ENCODE measurements around the gene STAB2. TPM values are rescaled to one million over a fixed set of nuclear protein-coding genes. Genes with fewer than 3 reads are reported as not detected.

The STAB2 gene
- total and polyA plus RNA-seq, 3 donors from 2014 or later: 1.7 to 15.8 (median 2.7) TPM

- intact Hi-C loops (cut with DNase I; ENCODE audit: low total_unique reads): no loop called here
These were observed 78.9 kb downstream of the STAB2 start for GRCh38 chr12:103665971-103666370.

GRCh38 chr12:103667125-103667524, 80.1 kb downstream of the STAB2 start:
- no peaks in the 10 kb centered on the region for H3K36me3 ChIP-seq (ENCODE audit: low read depth, missing control alignments)
- no peak overlapping the region for H3K27ac ChIP-seq
- H3K9me3 ChIP-seq: no peaks in the 10 kb centered on the region
- no peaks in the 10 kb centered on the region for H3K27me3 ChIP-seq
- no peaks in the 10 kb centered on the region for H3K4me1 ChIP-seq
- 33 to 48% methylated on average over 2 of the region's 2 CpGs for WGBS, 2 donors
- intact Hi-C loops (cut with DNase I; ENCODE audit: low total_unique reads): no loop called here
- no peak for DNase-seq
- TF ChIP-seq CTCF (IDR thresholded peaks at IDR 0.05) (no peak), POLR2A (IDR thresholded peaks at IDR 0.05) (no peak)
- H3K4me3 ChIP-seq: no peak overlapping the region

More at GRCh38 chr12:103665971-103666370, 78.9 kb downstream of the STAB2 start:
- Histone ChIP-seq H3K36me3 (ENCODE audit: low read depth, missing control alignments) (no peaks in the 10 kb centered on the region), H3K27me3 (no peaks in the 10 kb centered on the region), H3K4me3 (no peak overlapping the region), H3K27ac (no peak overlapping the region), H3K4me1 (no peaks in the 10 kb centered on the region), H3K9me3 (no peaks in the 10 kb centered on the region)
- TF ChIP-seq CTCF (IDR thresholded peaks at IDR 0.05) (no peak), POLR2A (IDR thresholded peaks at IDR 0.05) (no peak)
- WGBS, 2 donors: 44 to 50% methylated on average over 5 of the region's 5 CpGs
- no peak for DNase-seq

- Histone ChIP-seq H3K27ac (no peak overlapping the region), H3K4me1 (no peaks in the 10 kb centered on the region), H3K36me3 (ENCODE audit: low read depth, missing control alignments) (no peaks in the 10 kb centered on the region), H3K27me3 (no peaks in the 10 kb centered on the region), H3K9me3 (no peaks in the 10 kb centered on the region), H3K4me3 (no peak overlapping the region)
- intact Hi-C loops (cut with DNase I; ENCODE audit: low total_unique reads): no loop called here
- WGBS, 2 donors: 95 to 96% methylated on average over 8 of the region's 8 CpGs
- DNase-seq: no peak
- TF ChIP-seq CTCF (IDR thresholded peaks at IDR 0.05) (no peak), POLR2A (IDR thresholded peaks at IDR 0.05) (no peak)
These were observed 81.4 kb downstream of the STAB2 start for GRCh38 chr12:103668520-103668919.

- intact Hi-C loops (cut with DNase I; ENCODE audit: low total_unique reads): no loop called here
- Histone ChIP-seq H3K4me3 (no peak overlapping the region), H3K27me3 (no peaks in the 10 kb centered on the region), H3K36me3 (ENCODE audit: low read depth, missing control alignments) (no peaks in the 10 kb centered on the region), H3K9me3 (no peaks in the 10 kb centered on the region), H3K4me1 (no peaks in the 10 kb centered on the region), H3K27ac (no peak overlapping the region)
- TF ChIP-seq CTCF (IDR thresholded peaks at IDR 0.05) (no peak), POLR2A (IDR thresholded peaks at IDR 0.05) (no peak)
- DNase-seq: no peak
- WGBS, 2 donors: 97 to 98% methylated on average over 1 of the region's 1 CpG
These were observed 84.3 kb downstream of the STAB2 start for GRCh38 chr12:103671367-103671766.

- H3K4me1 ChIP-seq: no peaks in the 10 kb centered on the region
- intact Hi-C loops (cut with DNase I; ENCODE audit: low total_unique reads): no loop called here
- H3K36me3 ChIP-seq (ENCODE audit: low read depth, missing control alignments): no peaks in the 10 kb centered on the region
- 85 to 91% methylated on average over 10 of the region's 10 CpGs for WGBS, 2 donors
- no peaks in the 10 kb centered on the region for H3K9me3 ChIP-seq
- H3K27ac ChIP-seq: no peak overlapping the region
- H3K4me3 ChIP-seq: no peak overlapping the region
- TF ChIP-seq CTCF (IDR thresholded peaks at IDR 0.05): no peak
- TF ChIP-seq POLR2A (IDR thresholded peaks at IDR 0.05): no peak
- H3K27me3 ChIP-seq: no peaks in the 10 kb centered on the region
- DNase-seq: no peak
These were observed 85.5 kb downstream of the STAB2 start for GRCh38 chr12:103672401-103673119.
